ENCODE results near the gene CADPS2. TPM values are rescaled to one million over a fixed set of nuclear protein-coding genes. Genes with fewer than 3 reads are reported as not detected.

The CADPS2 gene
- total RNA-seq, 1 experiment from 2014 or later = 12.2 TPM

DNA sequence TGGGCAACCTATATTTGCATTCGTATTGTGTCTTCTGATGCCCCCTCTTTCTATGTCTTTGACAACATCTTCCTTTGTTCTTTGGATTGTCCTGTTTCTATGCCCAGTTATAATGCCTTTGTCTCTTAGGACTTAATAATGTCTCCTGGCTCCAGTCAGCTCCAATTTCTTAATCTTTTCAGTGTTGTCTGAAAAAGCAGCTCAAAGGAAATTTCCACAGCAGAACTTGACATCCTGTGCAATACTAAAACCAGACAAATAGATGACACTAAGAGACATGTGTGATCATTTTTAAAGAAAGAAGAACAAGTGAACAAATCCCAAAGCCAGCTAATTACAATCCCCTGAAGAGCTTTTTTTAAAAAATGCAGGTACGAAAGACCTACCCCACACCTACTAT, 135.9 kb downstream of the CADPS2 start:
- DNase-seq (ENCODE audit: low spot score) (no peak), ATAC-seq (no peak)
- Mint-ChIP-seq H3K36me3 (no peaks in the 10 kb centered on the region), H3K4me3 (no peak overlapping the region), H3K9me3 (no peaks in the 10 kb centered on the region), H3K27ac (no peak overlapping the region), H3K4me1 (peaks cover 53% of the 10 kb centered on the region), H3K27me3 (ENCODE audit: low read depth) (no peaks in the 10 kb centered on the region)
- ChIA-PET POLR2A (no interaction called here), CTCF (interaction anchor here (1.5 kb wide), 1 partner anchor 53 kb away, joined by 3 read pairs; no protein-coding TSS in a partner anchor)
- no peak for TF ChIP-seq ELF4 (CRISPR knock-in tag; IDR thresholded peaks at IDR 0.05; ENCODE audit: low read depth)
- TF ChIP-seq, protein P1, sequence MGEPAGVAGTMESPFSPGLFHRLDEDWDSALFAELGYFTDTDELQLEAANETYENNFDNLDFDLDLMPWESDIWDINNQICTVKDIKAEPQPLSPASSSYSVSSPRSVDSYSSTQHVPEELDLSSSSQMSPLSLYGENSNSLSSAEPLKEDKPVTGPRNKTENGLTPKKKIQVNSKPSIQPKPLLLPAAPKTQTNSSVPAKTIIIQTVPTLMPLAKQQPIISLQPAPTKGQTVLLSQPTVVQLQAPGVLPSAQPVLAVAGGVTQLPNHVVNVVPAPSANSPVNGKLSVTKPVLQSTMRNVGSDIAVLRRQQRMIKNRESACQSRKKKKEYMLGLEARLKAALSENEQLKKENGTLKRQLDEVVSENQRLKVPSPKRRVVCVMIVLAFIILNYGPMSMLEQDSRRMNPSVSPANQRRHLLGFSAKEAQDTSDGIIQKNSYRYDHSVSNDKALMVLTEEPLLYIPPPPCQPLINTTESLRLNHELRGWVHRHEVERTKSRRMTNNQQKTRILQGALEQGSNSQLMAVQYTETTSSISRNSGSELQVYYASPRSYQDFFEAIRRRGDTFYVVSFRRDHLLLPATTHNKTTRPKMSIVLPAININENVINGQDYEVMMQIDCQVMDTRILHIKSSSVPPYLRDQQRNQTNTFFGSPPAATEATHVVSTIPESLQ (CRISPR knock-in tag; IDR thresholded peaks at IDR 0.05) = no peak
- TF ChIP-seq, protein P2, sequence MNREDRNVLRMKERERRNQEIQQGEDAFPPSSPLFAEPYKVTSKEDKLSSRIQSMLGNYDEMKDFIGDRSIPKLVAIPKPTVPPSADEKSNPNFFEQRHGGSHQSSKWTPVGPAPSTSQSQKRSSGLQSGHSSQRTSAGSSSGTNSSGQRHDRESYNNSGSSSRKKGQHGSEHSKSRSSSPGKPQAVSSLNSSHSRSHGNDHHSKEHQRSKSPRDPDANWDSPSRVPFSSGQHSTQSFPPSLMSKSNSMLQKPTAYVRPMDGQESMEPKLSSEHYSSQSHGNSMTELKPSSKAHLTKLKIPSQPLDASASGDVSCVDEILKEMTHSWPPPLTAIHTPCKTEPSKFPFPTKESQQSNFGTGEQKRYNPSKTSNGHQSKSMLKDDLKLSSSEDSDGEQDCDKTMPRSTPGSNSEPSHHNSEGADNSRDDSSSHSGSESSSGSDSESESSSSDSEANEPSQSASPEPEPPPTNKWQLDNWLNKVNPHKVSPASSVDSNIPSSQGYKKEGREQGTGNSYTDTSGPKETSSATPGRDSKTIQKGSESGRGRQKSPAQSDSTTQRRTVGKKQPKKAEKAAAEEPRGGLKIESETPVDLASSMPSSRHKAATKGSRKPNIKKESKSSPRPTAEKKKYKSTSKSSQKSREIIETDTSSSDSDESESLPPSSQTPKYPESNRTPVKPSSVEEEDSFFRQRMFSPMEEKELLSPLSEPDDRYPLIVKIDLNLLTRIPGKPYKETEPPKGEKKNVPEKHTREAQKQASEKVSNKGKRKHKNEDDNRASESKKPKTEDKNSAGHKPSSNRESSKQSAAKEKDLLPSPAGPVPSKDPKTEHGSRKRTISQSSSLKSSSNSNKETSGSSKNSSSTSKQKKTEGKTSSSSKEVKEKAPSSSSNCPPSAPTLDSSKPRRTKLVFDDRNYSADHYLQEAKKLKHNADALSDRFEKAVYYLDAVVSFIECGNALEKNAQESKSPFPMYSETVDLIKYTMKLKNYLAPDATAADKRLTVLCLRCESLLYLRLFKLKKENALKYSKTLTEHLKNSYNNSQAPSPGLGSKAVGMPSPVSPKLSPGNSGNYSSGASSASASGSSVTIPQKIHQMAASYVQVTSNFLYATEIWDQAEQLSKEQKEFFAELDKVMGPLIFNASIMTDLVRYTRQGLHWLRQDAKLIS (CRISPR knock-in tag; IDR thresholded peaks at IDR 0.05; ENCODE audit: borderline replicate concordance) = no peak
- no peak for TF ChIP-seq IRF2 (CRISPR knock-in tag; IDR thresholded peaks at IDR 0.05; ENCODE audit: borderline replicate concordance, low read depth)
- no peak for TF ChIP-seq FOXJ3 (CRISPR knock-in tag; IDR thresholded peaks at IDR 0.05; ENCODE audit: borderline replicate concordance)
- no peak for TF ChIP-seq NFATC4 (CRISPR knock-in tag; IDR thresholded peaks at IDR 0.05)
- TF ChIP-seq, protein P3, sequence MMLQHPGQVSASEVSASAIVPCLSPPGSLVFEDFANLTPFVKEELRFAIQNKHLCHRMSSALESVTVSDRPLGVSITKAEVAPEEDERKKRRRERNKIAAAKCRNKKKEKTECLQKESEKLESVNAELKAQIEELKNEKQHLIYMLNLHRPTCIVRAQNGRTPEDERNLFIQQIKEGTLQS (CRISPR knock-in tag; conservative IDR thresholded peaks at IDR 0.05) = no peak
- TF ChIP-seq NR3C1 (CRISPR knock-in tag; conservative IDR thresholded peaks at IDR 0.05; ENCODE audit: low read depth) = no peak
- no peak for TF ChIP-seq ZNF232 (CRISPR knock-in tag; IDR thresholded peaks at IDR 0.05)
- TF ChIP-seq CREM (CRISPR knock-in tag; IDR thresholded peaks at IDR 0.05) = no peak
- TF ChIP-seq, protein P4, sequence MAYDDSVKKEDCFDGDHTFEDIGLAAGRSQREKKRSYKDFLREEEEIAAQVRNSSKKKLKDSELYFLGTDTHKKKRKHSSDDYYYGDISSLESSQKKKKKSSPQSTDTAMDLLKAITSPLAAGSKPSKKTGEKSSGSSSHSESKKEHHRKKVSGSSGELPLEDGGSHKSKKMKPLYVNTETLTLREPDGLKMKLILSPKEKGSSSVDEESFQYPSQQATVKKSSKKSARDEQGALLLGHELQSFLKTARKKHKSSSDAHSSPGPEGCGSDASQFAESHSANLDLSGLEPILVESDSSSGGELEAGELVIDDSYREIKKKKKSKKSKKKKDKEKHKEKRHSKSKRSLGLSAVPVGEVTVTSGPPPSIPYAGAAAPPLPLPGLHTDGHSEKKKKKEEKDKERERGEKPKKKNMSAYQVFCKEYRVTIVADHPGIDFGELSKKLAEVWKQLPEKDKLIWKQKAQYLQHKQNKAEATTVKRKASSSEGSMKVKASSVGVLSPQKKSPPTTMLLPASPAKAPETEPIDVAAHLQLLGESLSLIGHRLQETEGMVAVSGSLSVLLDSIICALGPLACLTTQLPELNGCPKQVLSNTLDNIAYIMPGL (CRISPR knock-in tag; IDR thresholded peaks at IDR 0.05) = no peak
- no peak for TF ChIP-seq HMGA2 (CRISPR knock-in tag; IDR thresholded peaks at IDR 0.05)
- TF ChIP-seq, protein P5, sequence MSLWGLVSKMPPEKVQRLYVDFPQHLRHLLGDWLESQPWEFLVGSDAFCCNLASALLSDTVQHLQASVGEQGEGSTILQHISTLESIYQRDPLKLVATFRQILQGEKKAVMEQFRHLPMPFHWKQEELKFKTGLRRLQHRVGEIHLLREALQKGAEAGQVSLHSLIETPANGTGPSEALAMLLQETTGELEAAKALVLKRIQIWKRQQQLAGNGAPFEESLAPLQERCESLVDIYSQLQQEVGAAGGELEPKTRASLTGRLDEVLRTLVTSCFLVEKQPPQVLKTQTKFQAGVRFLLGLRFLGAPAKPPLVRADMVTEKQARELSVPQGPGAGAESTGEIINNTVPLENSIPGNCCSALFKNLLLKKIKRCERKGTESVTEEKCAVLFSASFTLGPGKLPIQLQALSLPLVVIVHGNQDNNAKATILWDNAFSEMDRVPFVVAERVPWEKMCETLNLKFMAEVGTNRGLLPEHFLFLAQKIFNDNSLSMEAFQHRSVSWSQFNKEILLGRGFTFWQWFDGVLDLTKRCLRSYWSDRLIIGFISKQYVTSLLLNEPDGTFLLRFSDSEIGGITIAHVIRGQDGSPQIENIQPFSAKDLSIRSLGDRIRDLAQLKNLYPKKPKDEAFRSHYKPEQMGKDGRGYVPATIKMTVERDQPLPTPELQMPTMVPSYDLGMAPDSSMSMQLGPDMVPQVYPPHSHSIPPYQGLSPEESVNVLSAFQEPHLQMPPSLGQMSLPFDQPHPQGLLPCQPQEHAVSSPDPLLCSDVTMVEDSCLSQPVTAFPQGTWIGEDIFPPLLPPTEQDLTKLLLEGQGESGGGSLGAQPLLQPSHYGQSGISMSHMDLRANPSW (CRISPR knock-in tag; conservative IDR thresholded peaks at IDR 0.05; ENCODE audit: low read depth) = no peak
- no peak for TF ChIP-seq TEAD4 (CRISPR knock-in tag; IDR thresholded peaks at IDR 0.05)
- no peak for TF ChIP-seq RELA (CRISPR knock-in tag; IDR thresholded peaks at IDR 0.05; ENCODE audit: borderline replicate concordance)
- no peak for TF ChIP-seq ZNF416 (CRISPR knock-in tag; IDR thresholded peaks at IDR 0.05)
- no peak for TF ChIP-seq ETV6 (CRISPR knock-in tag; IDR thresholded peaks at IDR 0.05)
- TF ChIP-seq JAZF1 (CRISPR knock-in tag; IDR thresholded peaks at IDR 0.05) = no peak
- TF ChIP-seq GABPB1 (CRISPR knock-in tag; IDR thresholded peaks at IDR 0.05) = no peak
- TF ChIP-seq, protein P6, sequence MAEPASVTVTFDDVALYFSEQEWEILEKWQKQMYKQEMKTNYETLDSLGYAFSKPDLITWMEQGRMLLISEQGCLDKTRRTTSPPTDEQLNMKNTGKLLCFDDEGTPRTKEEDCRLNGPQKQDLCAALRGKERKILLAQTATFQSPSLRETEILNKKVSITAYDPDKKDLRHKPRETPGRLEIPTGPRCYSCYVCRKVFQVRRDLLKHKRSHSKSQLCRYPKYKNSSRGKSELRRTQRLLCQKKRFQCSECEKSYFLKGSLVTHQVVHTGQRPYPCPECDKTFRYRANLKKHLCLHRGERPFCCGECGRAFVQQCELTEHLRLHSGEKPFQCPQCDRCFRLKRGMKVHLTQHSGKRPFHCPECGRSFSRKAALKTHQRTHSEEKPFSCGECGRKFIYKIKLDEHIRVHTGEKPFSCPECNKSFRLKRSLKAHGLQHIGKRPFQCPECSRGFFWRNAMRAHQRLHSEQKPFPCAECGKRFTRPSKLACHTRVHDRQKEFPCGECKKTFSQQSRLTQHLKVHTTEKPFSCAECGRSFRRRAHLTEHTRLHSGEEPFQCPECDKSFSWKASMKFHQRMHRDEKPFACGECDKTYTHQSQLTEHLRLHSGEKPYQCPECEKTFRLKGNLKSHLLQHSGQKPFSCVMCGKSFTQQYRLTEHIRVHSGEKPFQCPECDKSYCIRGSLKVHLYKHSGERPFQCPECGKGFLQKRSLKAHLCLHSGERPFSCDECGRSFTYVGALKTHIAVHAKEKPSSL (CRISPR knock-in tag; conservative IDR thresholded peaks at IDR 0.05) = no peak

All from WTC11 (cell line).